Endometrium (tissue), 2 donors: ENCODE measurements around the gene CCL19.

Experiments used
- FAIRE-seq: peaks from 2 replicates; lab custom pipeline; 2012; peaks lifted over from hg19 to GRCh38; lab: Jason Lieb, UNC
- donor health status: control.
- donor health status: control.

The CCL19 gene

GRCh38 chr9:34694811-34695210, 3.7 kb upstream of the CCL19 start:
- no peak for FAIRE-seq

GRCh38 chr9:34693560-34693959, 2.5 kb upstream of the CCL19 start:
- FAIRE-seq, result no peak

- no peak for FAIRE-seq
Observed at GRCh38 chr9:34691936-34692315, 850 bp upstream of the CCL19 start.

DNA sequence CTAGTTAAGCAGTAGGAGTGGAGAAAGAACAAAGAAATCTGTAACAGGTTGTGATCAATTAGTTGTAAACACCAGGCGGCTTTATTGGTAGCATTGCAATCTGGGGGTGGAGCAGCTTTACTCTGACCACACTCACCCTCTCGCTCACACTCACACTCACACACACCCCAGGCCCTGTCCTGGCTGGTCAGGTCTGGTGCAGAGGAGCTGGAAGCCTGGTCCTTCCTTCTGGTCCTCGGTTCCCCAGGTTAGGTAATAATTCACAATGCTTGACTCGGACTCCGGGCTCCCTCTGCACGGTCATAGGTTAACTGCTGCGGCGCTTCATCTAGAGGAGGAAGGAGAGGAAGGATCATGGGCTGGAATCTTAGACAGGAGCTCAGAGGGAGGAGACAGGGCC, 1.6 kb downstream of the CCL19 start:
- no peak for FAIRE-seq

- no peak for FAIRE-seq
Observed at GRCh38 chr9:34689116-34689470, 2.0 kb downstream of the CCL19 start.

DNA sequence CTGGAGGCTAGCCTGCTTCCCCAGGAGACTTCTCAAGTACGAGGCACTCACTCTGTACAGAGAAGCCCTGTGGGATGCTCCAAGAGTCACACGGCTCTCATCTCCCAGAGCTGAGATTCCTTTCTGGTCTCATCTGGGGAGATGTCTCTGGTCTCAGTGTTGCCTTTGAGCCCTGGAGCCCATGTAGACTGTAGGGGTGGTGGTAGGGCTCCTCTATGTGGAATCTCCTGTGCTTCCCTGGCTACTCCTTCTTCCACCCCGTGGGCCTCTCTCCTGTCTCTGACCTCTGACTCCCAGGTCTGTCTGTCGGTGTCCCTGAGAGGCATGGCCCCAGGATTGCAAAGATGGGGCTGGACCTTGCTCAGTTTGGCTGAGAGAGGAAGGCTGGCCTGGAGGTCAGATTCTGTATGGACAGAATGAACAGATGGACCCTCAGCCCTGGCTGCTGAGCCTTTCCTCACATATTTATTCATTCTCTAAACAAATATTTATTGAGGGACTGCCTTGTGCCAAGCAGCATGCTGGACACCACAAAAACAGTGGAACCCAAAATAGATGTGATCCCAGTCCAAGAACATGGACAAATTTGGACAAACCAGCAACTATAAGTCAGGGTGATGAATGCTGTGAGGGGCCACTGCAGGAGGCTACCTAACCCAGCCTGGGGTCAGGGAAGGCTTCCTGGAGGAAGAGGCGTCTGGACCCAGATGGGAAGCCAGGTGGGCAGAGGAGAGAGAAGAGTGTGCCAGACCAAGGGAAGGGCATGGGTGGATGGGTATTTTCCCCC, 2.6 kb downstream of the CCL19 start:
- no peak for FAIRE-seq

DNA sequence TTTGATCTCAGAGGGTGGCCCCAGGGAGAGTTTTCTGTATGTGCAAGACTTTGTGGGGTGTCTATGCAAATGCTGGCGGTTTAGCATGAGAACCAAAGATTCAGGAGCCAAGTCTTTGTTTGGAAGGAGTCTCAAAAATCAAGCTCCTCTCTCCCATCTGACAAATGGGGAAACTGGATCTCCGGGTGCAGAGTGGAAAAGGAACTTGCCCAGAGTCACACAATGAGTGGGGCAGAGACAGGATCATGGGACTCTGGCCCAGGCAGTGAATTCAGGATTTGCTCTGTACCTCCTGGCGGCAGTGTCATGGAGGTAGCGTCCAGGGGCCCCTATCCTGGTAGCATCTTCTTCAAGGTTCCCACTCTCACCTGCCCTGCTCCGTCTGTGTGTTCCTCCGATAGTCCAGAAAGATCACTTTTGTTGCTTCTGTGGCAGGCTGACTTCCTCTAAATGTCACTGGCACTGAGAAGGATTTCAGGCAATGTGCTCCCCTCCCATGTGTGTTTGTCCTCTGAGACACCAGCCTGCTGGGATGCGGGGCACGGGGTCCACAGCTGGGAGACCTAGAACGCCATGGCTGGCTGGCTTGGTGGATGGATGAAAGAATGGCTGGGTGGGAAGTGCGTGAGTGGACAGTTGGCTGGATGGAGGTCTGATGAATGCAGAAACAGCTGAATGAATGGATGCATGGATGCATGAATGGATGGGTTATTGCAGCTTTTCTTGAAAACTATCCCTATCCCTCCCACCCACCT, 3.6 kb downstream of the CCL19 start:
- no peak for FAIRE-seq

- FAIRE-seq, result no peak
Observed at GRCh38 chr9:34686732-34687131, 4.3 kb downstream of the CCL19 start.

GRCh38 chr9:34686231-34686630, 4.8 kb downstream of the CCL19 start:
- no peak for FAIRE-seq

GRCh38 chr9:34685591-34685990, 5.5 kb downstream of the CCL19 start:
- no peak for FAIRE-seq

DNA sequence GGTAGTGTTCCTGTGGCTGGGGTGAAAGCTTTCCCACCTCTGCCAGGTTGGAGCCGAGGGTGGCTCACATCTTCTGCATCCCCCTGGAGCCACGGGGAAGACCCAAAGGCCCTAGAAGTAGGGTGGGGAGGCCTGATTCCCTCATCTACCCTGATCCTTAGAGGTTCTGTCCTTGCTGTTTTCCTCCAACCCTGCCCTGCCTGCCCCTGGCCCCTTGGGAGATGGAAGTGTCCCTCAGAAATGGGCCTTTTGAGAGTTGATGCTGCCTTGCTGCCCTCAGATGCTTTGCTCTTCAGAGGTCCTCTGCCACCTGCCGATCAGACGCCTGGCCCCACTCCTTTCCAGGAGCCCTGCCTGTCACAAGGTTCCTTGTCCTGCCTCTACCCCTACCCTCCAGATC, 6.3 kb downstream of the CCL19 start:
- FAIRE-seq, result no peak

DNA sequence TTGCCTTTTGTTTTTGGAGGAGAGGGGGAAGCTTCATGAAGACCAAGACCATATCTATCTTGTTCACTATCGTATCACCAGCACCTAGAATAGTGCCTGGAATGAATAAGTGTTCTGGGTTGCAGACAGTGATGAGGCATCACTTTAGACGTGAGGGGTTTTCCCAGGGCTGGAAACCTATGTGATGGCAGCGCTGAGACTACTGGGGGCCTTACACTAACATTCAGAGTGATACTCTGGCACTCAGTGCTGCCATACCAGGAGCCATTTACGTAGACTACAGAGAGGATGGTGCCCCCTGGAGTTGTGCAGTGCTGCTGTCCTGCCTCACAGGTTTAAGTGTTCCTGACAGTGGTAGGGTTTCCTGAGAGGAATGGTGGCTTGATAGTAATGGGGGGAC, 6.9 kb downstream of the CCL19 start:
- FAIRE-seq, result no peak

DNA sequence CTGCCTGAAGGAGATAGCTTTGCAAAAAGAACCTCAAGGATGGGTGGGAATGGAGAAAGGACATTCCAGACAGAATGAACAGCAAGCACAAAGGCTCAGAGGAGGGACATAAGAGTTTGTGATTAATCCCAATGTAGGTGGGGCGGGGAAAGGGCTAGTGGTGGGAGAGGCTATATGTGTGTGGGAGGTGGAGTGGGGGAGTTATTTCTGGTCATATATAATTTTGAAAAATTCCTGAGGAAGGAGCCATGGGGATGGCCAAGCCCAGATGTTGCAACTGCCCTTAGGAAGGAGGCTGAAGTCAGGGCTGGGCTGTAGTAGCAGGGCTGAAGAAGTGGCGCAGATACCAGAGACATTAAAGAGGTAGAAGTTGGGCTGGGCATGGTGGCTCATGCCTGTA, 15.2 kb downstream of the CCL19 start:
- FAIRE-seq, result no peak

DNA sequence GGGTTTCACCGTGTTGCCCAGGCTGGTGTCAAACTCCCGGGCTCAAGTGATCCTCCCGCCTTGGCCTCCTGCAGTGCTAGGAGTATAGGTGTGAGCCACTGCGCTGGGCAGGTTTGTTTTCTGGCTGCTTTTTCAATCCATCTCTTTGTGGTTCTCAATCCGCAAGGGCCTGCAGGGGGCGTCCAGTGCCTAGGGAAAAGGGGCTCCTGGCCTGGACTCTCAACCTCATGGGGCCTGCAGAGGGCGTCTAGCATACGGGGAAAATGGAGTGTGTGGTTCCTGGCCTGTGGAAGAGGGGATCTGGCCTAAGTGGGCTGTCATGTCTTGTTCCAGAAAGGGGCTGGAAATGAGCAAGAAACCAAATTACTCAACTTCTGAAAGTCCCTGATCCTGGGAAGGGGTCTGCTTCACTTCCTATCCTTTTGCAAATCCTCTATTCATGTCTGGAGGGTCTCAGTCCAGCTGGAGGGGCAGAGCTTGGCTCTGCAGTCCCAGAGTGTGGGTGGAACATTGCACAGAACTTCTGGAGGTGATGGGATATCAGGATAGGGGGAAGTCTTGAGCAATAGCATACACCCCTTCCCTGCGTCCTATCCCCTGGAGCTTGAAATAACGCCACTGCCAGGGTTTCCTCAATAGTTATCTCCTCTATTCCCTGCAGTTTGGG, 15.9 kb downstream of the CCL19 start:
- no peak for FAIRE-seq

- no peak for FAIRE-seq
Observed at GRCh38 chr9:34674440-34674839, 16.6 kb downstream of the CCL19 start.

- FAIRE-seq, result no peak
Observed at GRCh38 chr9:34671307-34671706, 19.8 kb downstream of the CCL19 start.

GRCh38 chr9:34669809-34670562, 21.1 kb downstream of the CCL19 start:
- no peak for FAIRE-seq

DNA sequence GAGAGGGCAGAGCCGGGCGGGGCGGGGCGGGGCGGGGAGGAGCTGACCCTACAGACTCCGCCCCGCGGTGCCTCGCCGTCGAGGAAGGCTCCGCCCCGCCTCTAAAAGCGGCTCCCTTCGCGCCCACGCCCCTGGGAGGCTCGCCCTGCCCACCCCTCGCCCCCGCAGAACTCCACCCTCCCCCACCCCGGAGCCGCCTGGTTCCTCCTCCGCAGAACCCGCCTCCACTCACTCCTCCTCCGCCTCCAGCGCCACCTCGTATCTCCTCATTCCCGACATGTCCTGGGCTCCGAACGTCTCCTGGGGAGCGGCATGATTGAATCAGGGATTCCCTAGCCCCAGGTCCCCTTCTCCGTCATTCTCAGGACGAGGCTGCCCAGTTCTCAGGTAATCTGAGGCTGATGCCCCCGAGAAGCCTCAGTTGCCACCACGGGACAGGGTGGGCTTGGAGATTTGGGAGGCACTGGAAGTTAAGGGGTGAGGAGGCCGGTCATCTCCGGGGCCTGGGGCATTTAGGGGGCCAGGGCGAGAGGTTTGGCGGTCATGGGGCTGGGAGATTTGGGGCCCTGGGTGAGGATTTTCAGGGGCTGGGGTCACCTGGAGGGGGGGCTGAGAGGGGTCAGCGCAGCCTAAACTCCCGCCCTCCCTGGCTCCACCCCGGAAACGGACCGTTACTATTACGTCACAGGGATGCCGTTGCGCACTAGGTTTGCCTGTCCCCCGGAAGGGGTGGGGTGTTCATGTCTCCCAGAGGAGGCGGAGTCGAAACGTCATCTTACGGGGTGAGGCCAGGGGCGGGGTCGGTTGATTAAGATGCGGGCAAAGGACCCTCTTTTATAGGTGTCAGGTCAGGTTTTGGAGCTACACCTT, 25.5 kb downstream of the CCL19 start:
- FAIRE-seq, result peak; percentile 18

DNA sequence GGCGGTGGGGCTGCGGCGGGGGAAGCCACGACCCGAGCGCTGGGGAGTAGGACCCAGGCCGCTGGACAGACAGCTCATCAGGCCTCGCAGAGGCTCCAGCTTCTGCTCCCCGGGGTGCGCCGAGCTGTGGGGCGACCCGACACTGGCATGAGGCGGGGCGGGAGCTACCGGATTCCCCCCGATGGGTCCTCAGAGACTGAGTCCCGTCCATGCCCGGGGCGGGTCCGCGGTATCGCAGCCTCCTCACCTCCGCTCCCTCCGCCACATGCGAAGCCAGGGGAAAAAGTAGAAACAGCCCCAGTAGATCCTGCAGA, 26.1 kb downstream of the CCL19 start:
- FAIRE-seq, result no peak

- FAIRE-seq, result no peak
Observed at GRCh38 chr9:34664281-34665066, 26.6 kb downstream of the CCL19 start.

- FAIRE-seq, result no peak
Observed at GRCh38 chr9:34663303-34663605, 27.8 kb downstream of the CCL19 start.
